Measurements from ENCODE around the gene ISCU. TPM values are rescaled to one million over a fixed set of nuclear protein-coding genes. Genes with fewer than 3 reads are reported as not detected.

The ISCU gene
- total RNA-seq, 1 donor = 184 TPM

DNA sequence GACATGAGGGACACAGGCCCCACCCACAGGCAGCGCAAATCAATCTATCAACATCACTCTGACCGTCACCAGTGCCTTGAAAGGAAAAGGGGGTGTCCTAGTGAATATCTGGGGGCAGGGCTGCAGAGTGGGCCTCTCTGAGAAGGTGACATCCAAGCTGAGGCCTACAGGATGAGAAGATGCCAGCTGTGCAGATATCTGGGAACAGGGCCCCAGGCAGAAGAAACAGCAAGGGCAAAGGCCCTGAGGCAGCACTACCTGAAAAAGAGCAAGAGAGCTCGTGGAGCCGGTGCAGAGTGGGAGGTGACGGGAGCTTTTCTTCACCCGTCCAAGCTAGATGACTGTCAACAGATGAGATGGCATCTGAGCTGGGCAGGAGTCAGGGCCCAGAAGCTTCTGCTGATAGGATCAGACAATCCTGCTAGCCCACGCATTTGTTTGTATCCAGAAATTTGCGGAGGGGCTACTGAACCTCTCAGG lies 48.0 kb downstream of the ISCU start:
- peak; percentile 13 for DNase-seq (ENCODE audit: insufficient read length, low spot score, missing footprints)
- no peaks in the 10 kb centered on the region for H3K36me3 ChIP-seq (ENCODE audit: insufficient read depth, low read length)
- H3K27me3 ChIP-seq (ENCODE audit: insufficient read depth, low read length) = no peaks in the 10 kb centered on the region
- no peaks in the 10 kb centered on the region for H3K79me2 ChIP-seq (ENCODE audit: insufficient read depth, low read length)
- no peak overlapping the region for H3K4me3 ChIP-seq (ENCODE audit: insufficient read depth, low read length)
- H4K20me1 ChIP-seq (ENCODE audit: insufficient read depth, low read length) = no peaks in the 10 kb centered on the region
- TF ChIP-seq, protein P1, sequence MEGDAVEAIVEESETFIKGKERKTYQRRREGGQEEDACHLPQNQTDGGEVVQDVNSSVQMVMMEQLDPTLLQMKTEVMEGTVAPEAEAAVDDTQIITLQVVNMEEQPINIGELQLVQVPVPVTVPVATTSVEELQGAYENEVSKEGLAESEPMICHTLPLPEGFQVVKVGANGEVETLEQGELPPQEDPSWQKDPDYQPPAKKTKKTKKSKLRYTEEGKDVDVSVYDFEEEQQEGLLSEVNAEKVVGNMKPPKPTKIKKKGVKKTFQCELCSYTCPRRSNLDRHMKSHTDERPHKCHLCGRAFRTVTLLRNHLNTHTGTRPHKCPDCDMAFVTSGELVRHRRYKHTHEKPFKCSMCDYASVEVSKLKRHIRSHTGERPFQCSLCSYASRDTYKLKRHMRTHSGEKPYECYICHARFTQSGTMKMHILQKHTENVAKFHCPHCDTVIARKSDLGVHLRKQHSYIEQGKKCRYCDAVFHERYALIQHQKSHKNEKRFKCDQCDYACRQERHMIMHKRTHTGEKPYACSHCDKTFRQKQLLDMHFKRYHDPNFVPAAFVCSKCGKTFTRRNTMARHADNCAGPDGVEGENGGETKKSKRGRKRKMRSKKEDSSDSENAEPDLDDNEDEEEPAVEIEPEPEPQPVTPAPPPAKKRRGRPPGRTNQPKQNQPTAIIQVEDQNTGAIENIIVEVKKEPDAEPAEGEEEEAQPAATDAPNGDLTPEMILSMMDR (IDR thresholded peaks at IDR 0.05; ENCODE audit: extremely low read depth, low read depth, low read length) = no peak
- no peak overlapping the region for H2AFZ ChIP-seq (ENCODE audit: low read length)
- H3K4me1 ChIP-seq (ENCODE audit: insufficient read depth, low read length) = peaks cover 25% of the 10 kb centered on the region
- no peaks in the 10 kb centered on the region for H3K9me3 ChIP-seq (ENCODE audit: low read depth, low read length)
- peak overlapping the region; percentile 47 for H3K27ac ChIP-seq (ENCODE audit: low read depth, low read length)
- H3K4me2 ChIP-seq (ENCODE audit: insufficient read depth, low read length) = no peak overlapping the region

DNA sequence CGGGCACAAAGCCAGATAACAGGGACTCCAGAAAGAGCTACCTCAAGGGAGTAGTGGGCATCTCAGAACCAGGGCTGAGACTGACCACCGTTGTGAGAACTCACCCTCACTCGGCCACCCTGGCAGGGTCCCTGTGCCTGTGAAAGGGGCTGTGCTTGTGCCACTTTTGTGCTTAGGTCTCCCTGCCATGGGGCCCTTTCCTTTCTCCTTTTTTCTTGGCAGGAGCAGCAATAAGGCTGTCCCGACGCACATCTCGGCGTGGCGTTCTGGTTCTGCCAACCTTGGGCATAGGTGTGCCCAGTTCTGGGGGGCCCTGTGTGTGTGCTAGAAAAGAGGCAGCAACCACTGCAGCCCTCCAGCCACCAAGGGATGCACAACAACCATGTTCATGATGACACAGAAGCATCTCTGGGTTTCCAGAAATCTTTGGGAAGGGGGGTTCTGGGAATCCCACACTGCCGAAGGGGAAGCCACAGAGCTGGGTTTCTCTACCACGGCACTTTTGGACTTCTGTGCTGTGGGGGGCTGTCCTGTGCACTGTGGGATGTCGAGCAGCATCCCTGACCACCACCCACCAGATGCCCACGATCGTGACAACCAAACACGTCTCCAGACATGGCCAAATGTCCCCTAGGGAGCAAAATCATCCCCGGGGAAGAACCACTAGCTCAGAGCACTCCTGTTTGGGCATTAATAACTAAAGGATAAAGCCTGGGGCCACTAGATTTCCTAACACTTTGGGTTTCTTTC lies 48.6 kb downstream of the ISCU start:
- peak; percentile 44 for DNase-seq (ENCODE audit: insufficient read length, low spot score, missing footprints)
- Histone ChIP-seq H4K20me1 (ENCODE audit: insufficient read depth, low read length) (no peaks in the 10 kb centered on the region), H3K4me1 (ENCODE audit: insufficient read depth, low read length) (peaks cover 25% of the 10 kb centered on the region), H3K79me2 (ENCODE audit: insufficient read depth, low read length) (no peaks in the 10 kb centered on the region), H3K9me3 (ENCODE audit: low read depth, low read length) (peaks cover 3% of the 10 kb centered on the region), H3K27ac (ENCODE audit: low read depth, low read length) (peak overlapping the region; percentile 89), H3K4me2 (ENCODE audit: insufficient read depth, low read length) (no peak overlapping the region), H3K4me3 (ENCODE audit: insufficient read depth, low read length) (no peak overlapping the region), H2AFZ (ENCODE audit: low read length) (no peak overlapping the region), H3K36me3 (ENCODE audit: insufficient read depth, low read length) (no peaks in the 10 kb centered on the region), H3K27me3 (ENCODE audit: insufficient read depth, low read length) (no peaks in the 10 kb centered on the region)
- TF ChIP-seq, protein P1 (IDR thresholded peaks at IDR 0.05; ENCODE audit: extremely low read depth, low read depth, low read length) = no peak

DNA sequence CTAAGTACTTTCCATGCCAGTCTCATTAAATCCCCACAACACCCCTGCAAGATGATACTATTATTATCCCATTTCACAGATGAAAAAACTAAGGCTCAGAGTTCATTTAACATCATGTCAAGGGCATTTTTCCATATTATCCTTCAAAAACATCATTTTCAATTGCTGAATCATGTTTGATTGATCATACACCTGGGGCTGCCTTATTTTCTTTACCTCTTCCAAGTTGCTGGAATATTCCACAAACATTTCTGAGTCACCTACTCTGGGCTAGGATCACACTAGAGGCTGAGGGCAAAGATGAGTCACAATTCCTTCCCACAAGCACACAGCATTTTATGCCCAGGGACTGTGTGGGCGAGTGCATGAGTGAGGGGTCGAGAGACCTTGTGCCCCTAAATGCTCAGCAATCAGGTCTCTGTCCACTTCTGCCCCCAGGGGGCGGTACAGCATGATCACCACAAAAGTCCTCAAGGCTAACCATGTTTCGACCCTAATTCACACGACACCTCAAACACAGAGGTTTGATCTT lies 49.6 kb downstream of the ISCU start:
- no peaks in the 10 kb centered on the region for H3K27me3 ChIP-seq (ENCODE audit: insufficient read depth, low read length)
- H3K4me2 ChIP-seq (ENCODE audit: insufficient read depth, low read length) = peak overlapping the region; percentile 51

More for the DNA sequence above, 49.6 kb downstream of the ISCU start:
- peaks cover 30% of the 10 kb centered on the region for H3K4me1 ChIP-seq (ENCODE audit: insufficient read depth, low read length)
- DNase-seq (ENCODE audit: insufficient read length, low spot score, missing footprints) = peak; percentile 97
- TF ChIP-seq, protein P1 (IDR thresholded peaks at IDR 0.05; ENCODE audit: extremely low read depth, low read depth, low read length) = peak; percentile 72
- peak overlapping the region; percentile 65 for H2AFZ ChIP-seq (ENCODE audit: low read length)
- peaks cover 5% of the 10 kb centered on the region for H3K9me3 ChIP-seq (ENCODE audit: low read depth, low read length)
- peak overlapping the region; percentile 89 for H3K27ac ChIP-seq (ENCODE audit: low read depth, low read length)
- no peaks in the 10 kb centered on the region for H3K36me3 ChIP-seq (ENCODE audit: insufficient read depth, low read length)
- no peaks in the 10 kb centered on the region for H3K79me2 ChIP-seq (ENCODE audit: insufficient read depth, low read length)
- H4K20me1 ChIP-seq (ENCODE audit: insufficient read depth, low read length) = no peaks in the 10 kb centered on the region
- no peak overlapping the region for H3K4me3 ChIP-seq (ENCODE audit: insufficient read depth, low read length)

Measured in osteoblast (primary cell).